Activated CD4-positive, CD25-positive, alpha-beta regulatory T cell (primary cell): Measurements from ENCODE around the gene PRODH2.

ENCODE experiments used
- DNase-seq, 4 experiments: peaks; one replicate each; lab custom pipeline; 2025; lab: John Stamatoyannopoulos, UW

The PRODH2 gene

DNA sequence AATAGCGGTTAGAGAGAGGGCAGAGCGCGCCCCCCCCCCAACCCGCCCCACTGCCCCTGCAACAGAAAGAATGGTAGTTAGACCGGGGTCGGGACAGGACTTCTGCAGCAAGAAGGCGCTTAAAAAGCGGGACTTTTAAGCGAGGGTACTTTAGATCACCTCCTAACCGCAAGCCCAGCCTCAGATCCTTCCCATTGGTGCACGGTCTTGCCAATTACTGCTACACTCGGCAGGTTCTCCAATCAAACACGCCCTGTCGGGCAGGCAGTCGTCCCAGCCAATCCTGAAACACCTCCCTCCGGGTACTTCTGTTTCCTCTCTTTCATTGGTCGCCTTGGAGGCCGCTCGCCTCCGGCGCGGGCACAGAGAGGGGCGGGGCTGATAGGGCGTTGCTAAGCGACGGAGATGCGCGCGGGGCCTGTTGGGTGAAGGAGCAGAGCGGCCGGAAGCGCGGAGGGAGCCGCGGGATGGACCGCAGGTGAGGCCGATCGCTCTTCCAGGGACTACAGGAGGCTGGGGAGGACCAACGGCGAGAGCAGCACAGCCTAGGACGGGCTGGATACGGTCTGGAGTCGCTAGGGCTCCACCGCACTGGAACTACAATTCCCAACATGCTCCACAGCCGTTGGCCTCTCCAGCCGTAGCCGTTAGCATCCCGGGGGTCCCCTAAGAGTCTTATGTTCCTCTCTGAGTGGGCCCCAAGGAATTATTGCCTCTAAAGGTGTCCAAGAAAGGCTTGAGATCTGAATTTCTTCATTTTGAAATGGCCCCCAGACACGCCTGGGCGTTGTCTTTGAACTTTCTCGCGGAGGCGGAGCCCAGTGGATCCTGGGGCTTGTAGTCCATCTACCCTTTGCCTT lies 54.7 kb downstream of the PRODH2 start, which contains the start of gene PROSER3:
PROSER3 (plus strand) TSS at position 428 of the 860 bp plus-strand sequence; CDS start at position 468, 40 bp downstream.
- peak; percentile 91 to 97 (median 95) for DNase-seq

DNA sequence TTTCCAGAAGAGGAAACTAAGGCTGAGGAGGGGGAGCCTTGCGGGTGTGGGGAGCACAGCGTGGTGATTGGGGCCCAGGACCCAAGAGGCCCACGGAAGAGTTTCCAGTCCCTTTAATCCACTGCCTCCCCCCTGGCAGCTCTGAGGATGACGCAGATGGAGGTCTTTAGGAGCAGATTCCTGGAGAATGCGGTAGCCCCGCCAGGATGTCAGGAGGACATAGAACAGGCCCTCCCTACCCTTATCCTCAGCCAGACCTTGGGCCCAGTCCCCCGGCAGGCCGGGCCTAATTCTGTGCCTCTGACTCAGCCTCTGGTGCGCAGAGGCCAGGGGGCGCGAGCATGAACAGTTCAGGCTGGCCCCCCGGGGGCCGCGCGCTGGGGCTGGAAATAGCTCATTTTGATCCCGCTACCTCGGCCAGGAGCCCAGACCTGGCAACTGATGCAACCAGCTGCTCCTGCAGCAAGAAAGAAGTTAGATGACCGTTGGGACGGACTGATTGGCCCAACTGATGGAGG lies 55.4 kb downstream of the PRODH2 start:
- DNase-seq, result no peak

DNA sequence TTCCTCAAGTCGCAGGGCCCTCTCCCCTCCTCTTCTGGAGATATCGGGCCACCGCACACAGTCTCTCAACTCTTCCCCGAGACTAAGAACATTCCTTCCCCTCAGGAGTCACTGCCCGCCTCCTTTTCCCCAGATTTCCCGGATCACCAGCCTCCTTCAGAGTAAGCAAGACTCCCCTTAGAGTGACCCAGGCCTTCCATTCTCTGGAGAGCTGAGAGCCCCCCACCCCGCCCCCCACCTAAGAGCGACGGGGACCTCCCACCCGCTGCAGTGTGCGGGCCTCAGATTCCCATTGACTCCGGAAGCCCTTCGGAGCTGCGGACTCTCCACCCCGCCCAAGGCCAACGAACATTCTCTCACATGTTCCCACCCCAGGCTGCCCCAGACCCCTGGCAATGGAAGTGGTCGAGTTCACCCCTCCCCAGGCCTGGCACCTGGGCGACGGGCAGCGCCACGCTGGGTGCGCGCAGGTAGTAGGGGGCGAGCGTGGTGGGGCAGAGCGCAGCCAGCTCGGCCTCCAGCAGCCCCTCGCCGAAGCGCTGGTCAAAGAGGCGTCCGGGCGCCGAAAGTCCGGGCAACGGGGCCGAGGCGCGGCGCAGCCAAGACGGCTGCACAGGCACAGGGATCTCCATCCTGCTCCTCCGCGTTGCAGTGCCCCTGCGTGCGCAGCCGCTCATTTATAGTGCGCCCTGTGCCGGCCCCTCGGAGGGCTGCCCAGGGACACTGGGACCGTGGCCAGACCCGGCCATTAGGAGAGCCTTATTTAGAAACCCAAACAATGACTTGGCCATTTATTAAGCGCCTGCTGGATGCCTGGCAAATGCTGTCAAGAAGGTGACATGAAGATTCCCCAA lies 56.0 kb downstream of the PRODH2 start, which contains the start of gene HSPB6:
HSPB6 (minus strand) TSS at position 653 of the 854 bp plus-strand sequence; CDS start at position 632, 21 bp downstream.
- DNase-seq, result no peak

DNA sequence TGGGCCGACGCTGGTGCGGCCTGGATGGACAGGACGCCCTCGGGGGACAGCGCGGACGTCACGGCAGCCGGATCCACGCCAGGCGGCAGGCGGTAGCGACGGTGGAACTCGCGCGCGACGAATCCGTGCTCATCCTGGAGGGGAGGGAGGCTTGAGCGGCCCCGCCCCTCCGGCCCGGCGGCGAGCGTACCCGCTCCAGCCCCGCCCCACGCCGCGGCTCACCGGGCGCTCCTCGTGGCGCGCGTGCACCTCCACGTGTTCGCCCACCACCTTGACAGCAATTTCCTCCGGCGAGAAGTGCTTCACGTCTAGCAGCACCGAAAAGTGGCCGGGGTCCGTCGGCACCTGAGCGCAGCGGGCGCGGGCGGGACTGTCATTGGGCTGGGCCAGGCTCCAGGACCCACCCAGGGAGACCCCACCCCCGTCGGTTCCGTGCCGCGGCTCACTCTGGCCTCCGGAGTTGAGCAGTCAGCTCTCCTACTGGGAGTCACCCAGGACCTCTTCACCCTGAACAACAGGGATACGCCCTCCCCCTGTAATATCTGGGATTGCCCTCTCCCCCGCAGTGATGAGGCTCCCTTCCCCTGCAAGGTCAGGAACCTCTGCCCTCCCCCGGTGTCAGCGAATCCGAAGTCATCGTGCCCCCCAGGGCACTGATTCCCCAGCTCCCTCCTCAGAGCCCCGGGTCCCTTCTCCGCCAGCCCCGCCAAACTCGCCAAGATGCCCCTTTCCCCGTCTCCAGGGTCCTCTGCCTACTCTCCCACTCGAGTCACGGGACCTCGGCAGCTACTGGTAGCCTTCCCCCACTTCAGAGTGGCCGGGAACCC lies 56.9 kb downstream of the PRODH2 start:
- DNase-seq, result peak in 3 of 4 experiments; percentile 24 to 44 (median 41)

DNA sequence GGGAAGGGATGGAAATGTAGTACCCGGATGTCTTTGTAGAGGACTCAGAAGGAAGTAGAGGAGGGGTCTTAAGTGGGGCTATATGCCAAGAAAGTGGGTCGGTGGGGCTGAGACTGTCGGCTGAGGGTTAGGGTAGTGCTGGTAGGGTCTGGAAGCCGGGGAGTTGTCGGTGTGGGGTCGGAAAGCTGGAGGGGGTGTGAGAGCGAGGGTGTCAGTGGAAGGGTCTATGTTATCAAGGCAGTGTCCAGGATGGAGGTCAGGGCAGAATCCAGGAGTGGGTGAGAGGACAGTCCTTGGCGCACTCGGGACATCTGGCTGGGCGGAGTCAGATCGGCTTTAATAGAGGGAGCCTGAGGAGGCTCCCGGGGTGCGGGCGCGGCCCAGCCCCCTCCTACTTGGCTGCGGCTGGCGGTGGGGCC lies 57.5 kb downstream of the PRODH2 start:
- no peak for DNase-seq

DNA sequence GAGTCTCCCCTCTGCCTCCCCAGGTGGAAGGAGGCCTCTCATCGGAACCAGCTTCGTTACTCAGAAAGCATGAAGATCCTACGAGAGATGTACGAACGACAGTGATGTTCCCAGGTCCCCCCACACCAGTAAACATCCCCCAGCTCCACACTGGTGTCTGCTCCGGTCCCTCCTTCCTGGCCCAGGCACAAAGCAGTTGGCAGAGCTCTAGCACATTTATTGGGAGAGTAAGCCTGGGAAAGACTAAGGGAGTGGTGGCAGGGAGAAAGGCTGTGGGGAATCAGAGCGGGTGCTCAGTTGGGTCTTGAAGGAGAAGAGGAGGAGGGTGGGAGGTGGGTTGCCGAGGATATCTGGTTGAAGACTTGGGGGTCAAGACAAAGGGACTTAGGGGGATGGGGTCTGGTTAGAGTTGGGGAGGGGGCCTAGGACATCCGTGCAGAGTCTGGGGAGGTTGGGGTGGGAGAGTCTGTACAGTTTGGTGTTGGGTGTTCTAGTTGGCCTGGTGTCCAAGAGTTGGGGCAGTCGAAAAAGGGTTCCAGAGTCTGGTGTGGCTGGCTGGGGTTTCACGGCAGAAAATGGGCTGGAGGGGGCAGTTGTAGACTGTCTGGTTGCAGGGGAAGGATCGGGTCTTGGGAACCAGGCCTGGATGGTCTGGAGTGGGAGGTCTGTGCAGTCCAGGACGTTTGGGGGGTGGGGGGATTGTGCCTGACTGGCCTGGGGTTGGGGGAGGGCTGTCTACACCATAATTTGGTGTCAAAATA lies 58.1 kb downstream of the PRODH2 start:
- no peak for DNase-seq

DNA sequence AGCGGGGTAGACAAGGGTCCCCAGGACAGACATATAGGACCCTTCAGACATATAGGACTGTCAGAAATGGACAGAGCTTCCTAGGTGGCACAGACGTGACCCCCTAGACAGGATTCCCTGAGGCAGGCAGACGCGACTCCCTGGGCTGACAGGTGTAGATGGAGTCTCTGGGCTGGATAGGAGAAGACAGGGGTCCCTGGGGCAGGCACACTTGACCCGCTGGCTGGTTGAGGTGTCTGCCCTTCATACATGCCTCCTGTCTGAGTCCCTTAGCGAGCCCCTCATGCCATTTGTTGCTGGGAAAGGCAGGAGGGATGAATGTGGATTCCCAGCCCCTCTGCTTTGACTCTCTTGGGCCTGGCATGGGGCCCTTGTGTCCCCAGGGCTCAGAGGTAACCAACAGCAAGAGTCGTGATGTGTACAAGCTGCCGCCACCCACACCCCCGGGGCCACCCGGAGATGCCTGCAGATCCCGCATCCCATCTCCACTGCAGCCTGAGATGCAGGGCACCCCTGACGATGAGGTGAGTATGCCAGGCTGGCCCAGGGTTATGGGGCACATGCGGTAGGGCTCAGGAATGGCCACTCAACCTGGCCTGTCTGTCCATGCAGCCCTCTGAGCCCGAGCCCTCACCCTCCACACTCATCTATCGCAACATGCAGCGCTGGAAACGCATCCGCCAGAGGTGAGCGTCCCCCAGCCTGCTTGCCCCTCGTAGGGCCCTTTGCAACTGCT lies 58.8 kb downstream of the PRODH2 start:
- DNase-seq, result no peak

DNA sequence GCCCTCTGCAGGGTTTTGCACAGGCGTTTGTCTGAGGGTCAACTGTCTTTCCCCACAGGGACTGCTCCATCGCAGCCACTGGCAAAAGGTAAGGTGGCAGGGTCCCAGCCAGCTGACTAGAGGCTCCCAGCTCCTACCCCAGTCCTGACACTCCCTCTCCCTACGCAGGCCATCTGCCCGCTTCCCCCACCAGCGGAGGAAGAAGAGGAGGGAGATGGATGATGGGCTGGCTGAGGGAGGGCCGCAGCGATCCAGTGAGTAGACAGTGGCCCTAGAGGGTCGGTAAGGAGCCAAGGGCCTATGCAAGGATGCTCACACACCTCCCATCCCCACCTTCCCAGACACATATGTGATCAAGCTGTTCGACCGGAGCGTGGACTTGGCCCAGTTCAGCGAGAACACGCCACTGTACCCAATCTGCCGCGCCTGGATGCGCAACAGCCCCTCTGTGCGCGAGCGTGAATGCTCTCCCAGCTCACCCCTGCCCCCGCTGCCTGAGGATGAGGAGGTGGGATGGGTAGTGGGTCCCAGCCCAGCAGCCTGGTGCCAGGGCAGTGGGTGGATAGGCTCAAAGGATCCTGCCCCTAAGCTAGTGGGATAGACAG lies 59.8 kb downstream of the PRODH2 start:
- DNase-seq, result no peak

DNA sequence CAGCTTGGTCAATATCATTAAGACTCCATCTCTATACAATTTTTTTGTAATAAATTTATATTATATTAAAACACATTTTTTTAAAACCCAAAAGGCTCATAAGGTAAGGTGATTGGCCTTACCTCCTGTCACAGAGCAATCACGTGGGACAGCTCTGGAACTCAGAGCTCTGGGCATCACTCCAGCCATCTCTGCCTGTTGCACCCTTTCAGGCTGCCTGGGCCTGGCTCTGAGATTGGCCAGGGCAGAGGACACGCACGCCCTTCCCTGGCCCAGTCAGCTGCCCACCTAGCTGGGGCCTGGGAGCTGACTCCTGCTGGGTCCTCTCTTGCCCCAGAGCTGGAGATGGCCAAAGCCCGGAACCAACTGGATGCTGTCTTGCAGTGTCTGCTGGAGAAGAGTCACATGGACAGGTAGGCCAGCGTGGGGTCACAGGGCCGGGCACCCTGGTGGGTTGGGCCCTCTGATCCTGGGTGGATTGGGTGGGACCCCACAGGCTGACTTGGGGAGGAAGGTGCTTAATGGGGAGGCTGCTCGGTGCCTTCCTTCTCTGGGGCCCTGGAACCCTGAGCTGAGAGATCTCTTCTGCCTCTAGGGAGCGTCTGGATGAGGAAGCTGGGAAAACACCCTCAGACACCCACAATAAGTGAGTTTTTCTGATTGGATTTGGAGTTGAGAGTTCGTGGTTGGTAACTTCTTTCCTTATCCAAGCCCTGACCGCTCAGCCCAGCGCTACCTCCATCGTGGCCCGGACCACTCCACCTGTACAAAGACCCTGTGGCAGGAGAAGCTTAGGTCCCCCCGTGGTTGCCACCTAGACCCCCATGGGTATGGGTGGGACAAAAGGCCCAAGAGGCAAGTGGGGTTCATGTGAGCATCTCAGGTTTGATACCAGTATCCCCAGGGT lies 60.6 kb downstream of the PRODH2 start:
- no peak for DNase-seq

DNA sequence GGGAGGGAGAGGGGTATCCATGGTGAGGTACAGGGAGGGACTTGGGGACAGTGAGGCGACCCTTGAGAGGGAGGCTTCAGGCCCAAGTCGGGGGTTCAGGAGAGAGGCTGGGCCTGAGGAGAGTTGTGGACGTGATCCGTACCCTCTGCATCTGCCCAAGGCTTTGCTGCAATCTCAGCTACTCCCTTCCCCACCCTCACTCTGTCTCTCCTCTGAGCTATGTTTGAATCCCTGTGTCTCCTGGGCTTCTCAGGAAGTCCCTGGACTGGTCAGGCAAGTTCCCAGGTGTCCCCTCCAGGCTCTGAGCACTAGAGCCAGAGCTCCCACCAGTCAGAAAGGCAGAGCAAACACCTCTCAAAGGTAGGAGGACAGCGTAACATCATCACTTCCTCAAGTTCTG lies 62.5 kb downstream of the PRODH2 start:
- no peak for DNase-seq
